MCF 10A (cell line): ENCODE results near the gene SHROOM3. TPM values are rescaled to one million over a fixed set of nuclear protein-coding genes. Genes with fewer than 3 reads are reported as not detected.

ENCODE experiments used
- BruUV-seq: library from RNA; stranded (reverse); fragments of 400-500 nt; replicated peaks from 2 replicates; lab custom pipeline; 2021; lab: Mats Ljungman, UMichigan
- CTCF ChIA-PET: fragments of 300-600 bp; sonication (Branson Sonifier 250); formaldehyde crosslinking; extraction: SDS; loops from one replicate; lab custom pipeline; 2021; ENCODE audit warnings: antibody characterized with exemption, inconsistent platforms; lab: Yijun Ruan, JAX
- POLR2A ChIA-PET: fragments of 300-600, 350-650 bp; sonication (Branson Sonifier 250); formaldehyde crosslinking; extraction: SDS; loops from one replicate; lab custom pipeline; 2020; ENCODE audit warnings: antibody characterized with exemption, inconsistent platforms; lab: Yijun Ruan, JAX
- DNase-seq: peaks from one replicate; pipeline ENCODE4 v3.0.0-alpha.2; 2018; ENCODE audit not compliant: unreplicated experiment
- H3K27ac Mint-ChIP-seq: one replicate; pipeline ENCODE4 v1.8.0; 2022; ENCODE audit warnings: mild to moderate bottlenecking, low read depth, mixed read lengths; ENCODE audit not compliant: unreplicated experiment
- H3K27me3 Mint-ChIP-seq: one replicate; pipeline ENCODE4 v1.8.0; 2022; ENCODE audit warnings: mixed read lengths; ENCODE audit not compliant: insufficient read depth, unreplicated experiment
- H3K36me3 Mint-ChIP-seq: one replicate; pipeline ENCODE4 v1.8.0; 2022; ENCODE audit warnings: mild to moderate bottlenecking, moderate library complexity, mixed read lengths; ENCODE audit not compliant: insufficient read depth, unreplicated experiment
- H3K4me1 Mint-ChIP-seq: one replicate; pipeline ENCODE4 v1.8.0; 2022; ENCODE audit warnings: mixed read lengths; ENCODE audit not compliant: insufficient read depth, unreplicated experiment
- H3K4me3 Mint-ChIP-seq: one replicate; pipeline ENCODE4 v1.8.0; 2022; ENCODE audit warnings: mild to moderate bottlenecking, moderate library complexity, mixed read lengths; ENCODE audit not compliant: unreplicated experiment
- H3K9me3 Mint-ChIP-seq: one replicate; pipeline ENCODE4 v1.8.0; 2022; ENCODE audit warnings: mixed read lengths; ENCODE audit not compliant: unreplicated experiment
- intact Hi-C: fragments of 100-400 bp; cut with micrococcal nuclease; formaldehyde crosslinking; loops from 2 replicates; pipeline ENCODE4 v1.14.1; 2022
- total RNA-seq: library from RNA; stranded (reverse); gene quantifications from 2 replicates; pipeline ENCODE4 v1.2.3, GENCODE V29; 2022
- TF ChIP-seq, protein P1 (sequence below): fragments of 200-600 bp; IDR thresholded peaks from one replicate; pipeline ENCODE4 v1.8.0; 2022; ENCODE audit warnings: antibody characterized with exemption, mild to moderate bottlenecking; ENCODE audit not compliant: unreplicated experiment

The SHROOM3 gene
- total RNA-seq, 1 experiment from 2014 or later: 20.7 TPM

DNA sequence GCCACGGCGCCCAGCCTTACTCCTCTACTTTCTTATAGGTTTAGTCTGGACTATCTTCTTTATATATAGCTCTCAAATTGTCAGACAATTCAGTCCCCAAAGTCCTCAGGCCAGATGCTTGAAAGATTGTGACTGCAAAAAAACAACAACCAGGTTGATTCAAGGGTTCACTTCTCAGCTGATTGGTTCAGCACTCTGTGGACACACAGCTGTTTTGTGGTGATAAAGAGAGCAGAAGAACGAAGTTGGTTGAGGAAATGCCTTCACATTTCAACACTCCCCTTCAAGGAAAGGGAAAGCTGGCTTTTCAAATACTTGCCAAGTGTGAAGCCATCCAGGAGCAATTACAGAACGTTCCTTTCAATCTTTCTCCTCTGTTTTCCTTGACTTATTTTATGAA lies 166.8 kb downstream of the SHROOM3 start:
- no peaks in the 10 kb centered on the region for H3K36me3 Mint-ChIP-seq
- no peak for DNase-seq
- H3K9me3 Mint-ChIP-seq: no peaks in the 10 kb centered on the region
- H3K27ac Mint-ChIP-seq: no peak overlapping the region
- no peaks in the 10 kb centered on the region for H3K4me1 Mint-ChIP-seq
- H3K4me3 Mint-ChIP-seq: no peak overlapping the region
- no TSS peak for BruUV-seq
- H3K27me3 Mint-ChIP-seq: no peaks in the 10 kb centered on the region
- intact Hi-C loops: no loop called here
- TF ChIP-seq, protein P1, sequence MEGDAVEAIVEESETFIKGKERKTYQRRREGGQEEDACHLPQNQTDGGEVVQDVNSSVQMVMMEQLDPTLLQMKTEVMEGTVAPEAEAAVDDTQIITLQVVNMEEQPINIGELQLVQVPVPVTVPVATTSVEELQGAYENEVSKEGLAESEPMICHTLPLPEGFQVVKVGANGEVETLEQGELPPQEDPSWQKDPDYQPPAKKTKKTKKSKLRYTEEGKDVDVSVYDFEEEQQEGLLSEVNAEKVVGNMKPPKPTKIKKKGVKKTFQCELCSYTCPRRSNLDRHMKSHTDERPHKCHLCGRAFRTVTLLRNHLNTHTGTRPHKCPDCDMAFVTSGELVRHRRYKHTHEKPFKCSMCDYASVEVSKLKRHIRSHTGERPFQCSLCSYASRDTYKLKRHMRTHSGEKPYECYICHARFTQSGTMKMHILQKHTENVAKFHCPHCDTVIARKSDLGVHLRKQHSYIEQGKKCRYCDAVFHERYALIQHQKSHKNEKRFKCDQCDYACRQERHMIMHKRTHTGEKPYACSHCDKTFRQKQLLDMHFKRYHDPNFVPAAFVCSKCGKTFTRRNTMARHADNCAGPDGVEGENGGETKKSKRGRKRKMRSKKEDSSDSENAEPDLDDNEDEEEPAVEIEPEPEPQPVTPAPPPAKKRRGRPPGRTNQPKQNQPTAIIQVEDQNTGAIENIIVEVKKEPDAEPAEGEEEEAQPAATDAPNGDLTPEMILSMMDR: no peak
- CTCF ChIA-PET: no interaction called here
- POLR2A ChIA-PET: interaction anchor here (1.1 to 1.2 kb wide), 2 partner anchors 9 to 101 kb away, joined by 3 to 4 read pairs; no protein-coding TSS in a partner anchor

DNA sequence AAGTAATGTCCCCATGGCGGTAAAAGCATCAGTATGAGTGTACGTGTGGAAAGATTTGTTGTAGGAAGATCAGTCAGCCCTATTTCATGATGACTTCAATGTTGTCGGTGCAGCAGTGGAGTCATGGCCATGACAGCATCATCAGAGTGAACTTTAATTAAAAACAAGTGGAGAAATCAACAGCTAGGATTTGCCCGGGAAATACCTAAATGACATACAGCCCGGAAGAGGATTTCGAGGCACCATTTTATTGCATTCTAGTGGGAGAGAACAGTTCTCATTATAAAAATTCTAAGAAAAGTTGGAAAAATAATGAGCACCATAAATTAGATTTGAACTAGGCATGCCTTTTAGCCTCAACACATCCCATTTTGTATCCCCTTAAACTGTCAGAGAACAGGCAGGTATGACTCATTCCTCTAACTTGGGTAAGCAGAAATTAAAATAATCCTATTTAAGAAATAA lies 170.1 kb downstream of the SHROOM3 start:
- intact Hi-C loops: no loop called here

DNA sequence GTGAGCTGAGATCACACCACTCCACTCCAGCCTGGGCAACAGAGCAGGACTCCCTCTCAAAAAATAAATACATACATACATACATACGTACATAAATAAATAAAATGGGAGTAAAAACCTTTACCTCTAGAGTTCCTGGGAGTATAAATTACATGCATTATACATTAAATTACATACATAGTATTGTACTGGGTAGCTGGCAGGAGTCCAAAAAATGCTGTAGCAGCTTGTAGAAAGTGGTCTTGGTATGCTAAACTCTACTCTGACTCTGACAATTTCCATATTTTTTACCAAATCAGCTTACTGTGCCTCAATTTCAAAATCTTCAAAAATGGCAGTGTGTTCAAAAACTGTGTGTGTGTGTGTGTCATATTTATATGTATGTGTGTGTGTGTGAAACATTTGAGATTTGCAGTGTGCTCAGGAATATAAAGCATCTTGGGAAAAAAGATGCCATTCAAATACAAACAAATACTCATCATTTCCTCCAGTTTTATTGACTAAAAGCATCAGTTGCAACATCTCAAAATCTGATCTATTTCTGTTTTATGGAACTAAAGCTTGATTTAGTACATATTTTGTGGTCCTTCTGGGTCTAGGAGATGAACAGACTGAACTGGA lies 171.7 kb downstream of the SHROOM3 start:
- ChIA-PET CTCF (interaction anchor here (0.6 kb wide), 1 partner anchor 9 kb away, joined by 3 read pairs; no protein-coding TSS in a partner anchor), POLR2A (no interaction called here)
- DNase-seq: no peak
- H3K4me1 Mint-ChIP-seq: peaks cover 8% of the 10 kb centered on the region
- BruUV-seq: no TSS peak
- H3K27me3 Mint-ChIP-seq: no peaks in the 10 kb centered on the region
- intact Hi-C loops: no loop called here
- H3K36me3 Mint-ChIP-seq: no peaks in the 10 kb centered on the region
- H3K4me3 Mint-ChIP-seq: no peak overlapping the region
- TF ChIP-seq, protein P1: no peak
- H3K27ac Mint-ChIP-seq: no peak overlapping the region
- H3K9me3 Mint-ChIP-seq: no peaks in the 10 kb centered on the region

More for the DNA sequence above, 170.1 kb downstream of the SHROOM3 start:
- no peak overlapping the region for H3K4me3 Mint-ChIP-seq
- no peak for DNase-seq
- no TSS peak for BruUV-seq
- no peaks in the 10 kb centered on the region for H3K9me3 Mint-ChIP-seq
- ChIA-PET POLR2A (interaction anchor here (0.6 kb wide), 1 partner anchor 123 kb away, joined by 3 read pairs; no protein-coding TSS in a partner anchor), CTCF (interaction anchor here (1.0 kb wide), 1 partner anchor 19 kb away, joined by 4 read pairs; no protein-coding TSS in a partner anchor)
- no peak overlapping the region for H3K27ac Mint-ChIP-seq
- H3K27me3 Mint-ChIP-seq: no peaks in the 10 kb centered on the region
- no peaks in the 10 kb centered on the region for H3K36me3 Mint-ChIP-seq
- H3K4me1 Mint-ChIP-seq: no peaks in the 10 kb centered on the region
- TF ChIP-seq, protein P1: no peak

DNA sequence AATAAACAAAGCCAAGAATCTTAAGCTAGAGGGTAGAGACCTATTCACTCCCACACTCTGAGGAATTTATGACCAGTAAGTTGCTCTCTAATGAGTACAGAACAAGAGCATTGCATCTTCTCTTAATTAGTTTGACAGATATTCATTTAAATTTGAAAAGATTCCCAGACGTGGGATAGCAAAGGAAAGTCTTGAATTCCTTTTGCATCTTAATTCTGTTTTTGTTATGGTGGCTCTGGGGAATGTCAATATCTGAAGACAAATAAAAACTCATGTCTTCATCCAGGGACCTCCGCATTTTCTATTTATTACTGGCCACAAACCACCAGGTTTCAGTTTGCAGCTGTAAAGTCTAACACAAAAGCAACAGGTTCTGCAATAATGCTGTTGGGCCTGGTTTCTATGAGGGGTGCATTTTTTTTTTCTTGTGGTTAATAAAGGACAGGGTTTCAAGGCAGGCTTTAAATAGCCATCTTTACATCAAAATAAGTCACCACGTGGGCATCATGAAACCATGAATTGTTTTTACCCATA lies 172.3 kb downstream of the SHROOM3 start:
- ChIA-PET POLR2A (no interaction called here), CTCF (no interaction called here)
- no peaks in the 10 kb centered on the region for H3K27me3 Mint-ChIP-seq
- DNase-seq: no peak
- H3K4me1 Mint-ChIP-seq: peaks cover 12% of the 10 kb centered on the region
- H3K27ac Mint-ChIP-seq: no peak overlapping the region
- BruUV-seq: no TSS peak
- intact Hi-C loops: no loop called here
- no peaks in the 10 kb centered on the region for H3K9me3 Mint-ChIP-seq
- H3K4me3 Mint-ChIP-seq: no peak overlapping the region
- TF ChIP-seq, protein P1: no peak
- H3K36me3 Mint-ChIP-seq: no peaks in the 10 kb centered on the region
